SU-DHL-6 (cell line): ENCODE results near the gene ZSCAN10.

Experiments
- EZH2phosphoT487 ChIP-seq: fragments of 200-600 bp; sonication (generic), shearing (Covaris generic); conservative IDR thresholded peaks from 2 replicates; pipeline ENCODE4 v1.6.1; 2018; ENCODE audit warnings: mild to moderate bottlenecking, antibody characterized with exemption, low read length, moderate library complexity, mixed read lengths
- TF ChIP-seq, protein P1 (sequence below): fragments of 200-600 bp; sonication (generic); IDR thresholded peaks from one replicate; pipeline ENCODE4 v1.5.1; 2017; ENCODE audit warnings: antibody characterized with exemption, mild to moderate bottlenecking, low read length, moderate library complexity; ENCODE audit not compliant: insufficient read depth, poor library complexity, severe bottlenecking

DNA sequence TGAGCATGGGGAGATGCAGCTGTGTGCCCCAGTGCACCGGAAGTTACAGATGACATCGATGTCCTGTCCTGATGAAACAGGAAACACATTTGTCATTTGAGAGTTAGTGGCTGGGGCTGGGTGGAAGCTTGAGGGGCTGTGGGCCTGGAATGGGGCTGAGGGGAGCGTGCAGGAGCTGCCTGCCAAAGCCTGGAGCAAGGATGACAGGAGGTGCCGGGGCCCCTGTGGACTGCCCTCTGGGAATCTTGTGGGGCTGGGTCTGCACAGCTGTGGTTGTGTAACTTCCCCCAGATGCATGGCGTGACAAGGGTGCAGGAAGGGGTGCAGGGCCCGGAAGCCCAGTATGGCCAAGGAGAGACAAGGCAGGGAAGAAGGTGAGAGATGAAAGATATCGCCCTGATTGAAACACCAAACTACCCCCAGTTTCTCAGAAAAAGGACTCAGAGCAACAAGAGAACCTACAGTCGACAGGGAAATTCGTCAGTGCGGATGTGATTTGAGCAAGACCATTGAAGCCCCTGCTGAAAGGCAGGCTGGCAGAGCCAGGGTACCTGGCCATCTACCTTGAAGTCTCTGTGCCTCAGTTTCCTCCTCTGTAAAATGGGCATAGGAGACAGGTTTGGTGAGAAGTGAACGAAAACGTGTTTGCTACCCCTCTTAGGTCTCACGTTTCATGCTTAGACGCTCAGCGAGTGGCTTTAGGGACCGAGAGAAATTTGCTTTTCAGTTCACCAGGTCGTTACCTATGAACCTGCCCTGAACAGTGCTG is 43.9 kb downstream of the ZSCAN10 start:
- TF ChIP-seq, protein P1, sequence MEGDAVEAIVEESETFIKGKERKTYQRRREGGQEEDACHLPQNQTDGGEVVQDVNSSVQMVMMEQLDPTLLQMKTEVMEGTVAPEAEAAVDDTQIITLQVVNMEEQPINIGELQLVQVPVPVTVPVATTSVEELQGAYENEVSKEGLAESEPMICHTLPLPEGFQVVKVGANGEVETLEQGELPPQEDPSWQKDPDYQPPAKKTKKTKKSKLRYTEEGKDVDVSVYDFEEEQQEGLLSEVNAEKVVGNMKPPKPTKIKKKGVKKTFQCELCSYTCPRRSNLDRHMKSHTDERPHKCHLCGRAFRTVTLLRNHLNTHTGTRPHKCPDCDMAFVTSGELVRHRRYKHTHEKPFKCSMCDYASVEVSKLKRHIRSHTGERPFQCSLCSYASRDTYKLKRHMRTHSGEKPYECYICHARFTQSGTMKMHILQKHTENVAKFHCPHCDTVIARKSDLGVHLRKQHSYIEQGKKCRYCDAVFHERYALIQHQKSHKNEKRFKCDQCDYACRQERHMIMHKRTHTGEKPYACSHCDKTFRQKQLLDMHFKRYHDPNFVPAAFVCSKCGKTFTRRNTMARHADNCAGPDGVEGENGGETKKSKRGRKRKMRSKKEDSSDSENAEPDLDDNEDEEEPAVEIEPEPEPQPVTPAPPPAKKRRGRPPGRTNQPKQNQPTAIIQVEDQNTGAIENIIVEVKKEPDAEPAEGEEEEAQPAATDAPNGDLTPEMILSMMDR = no peak
- TF ChIP-seq EZH2phosphoT487 = no peak
